ENCODE results near the gene BMF.

The BMF gene

GRCh38 chr15:40045572-40046217 is 63.0 kb downstream of the BMF start:
- peak; percentile 61 for DNase-seq

- DNase-seq = peak; percentile 82
Observed at GRCh38 chr15:40044717-40045571, 63.7 kb downstream of the BMF start.

GRCh38 chr15:40043927-40044716 is 64.6 kb downstream of the BMF start:
- DNase-seq = no peak

- no peak for DNase-seq
Observed at GRCh38 chr15:40042791-40043320, 65.8 kb downstream of the BMF start.

GRCh38 chr15:40040770-40041169 is 67.9 kb downstream of the BMF start:
- no peak for DNase-seq

- no peak for DNase-seq
Observed at GRCh38 chr15:40040293-40040635, 68.4 kb downstream of the BMF start.

GRCh38 chr15:40038638-40039543 is 69.8 kb downstream of the BMF start, which contains the start of gene SRP14:
Gene SRP14 (minus strand): TSS chr15:40039181. CDS start chr15:40039116, 65 bp downstream.
- peak; percentile 90 for DNase-seq

GRCh38 chr15:40038275-40038637 is 70.4 kb downstream of the BMF start:
- DNase-seq = no peak
